ENCODE data around the gene KIF15.

KIF15 gene

GRCh38 chr3:44782891-44783290 is 21.3 kb downstream of the KIF15 start:
- Histone ChIP-seq H3K9me3 (ENCODE audit: insufficient read depth, low read length, severe bottlenecking) (no peaks in the 10 kb centered on the region), H4K20me1 (ENCODE audit: insufficient read depth, low read length) (no peaks in the 10 kb centered on the region; the same call in 1 of the 2 replicates), H3K4me3 (ENCODE audit: low read depth in 1 of 2, low read length in 2 of 2) (no peak overlapping the region), H3K9ac (ENCODE audit: low read depth, low read length) (no peak overlapping the region), H3K27ac (ENCODE audit: low read length) (no peak overlapping the region), H3K36me3 (ENCODE audit: insufficient read depth, low read length) (peaks cover 93% of the 10 kb centered on the region), H3K79me2 (ENCODE audit: insufficient read depth, low read length) (peaks cover 27% of the 10 kb centered on the region), H3K27me3 (ENCODE audit: insufficient read depth, low read length, poor library complexity) (no peaks in the 10 kb centered on the region), H3K4me1 (ENCODE audit: insufficient read depth, low read length) (no peaks in the 10 kb centered on the region), H3K4me2 (ENCODE audit: insufficient read depth, low read length) (no peak overlapping the region), H2AFZ (ENCODE audit: low read depth, low read length) (no peak overlapping the region)
- DNase-seq (no peak), ATAC-seq (ENCODE audit: insufficient read depth, low read depth) (no peak)
- TF ChIP-seq CTCF (IDR thresholded peaks at IDR 0.05; ENCODE audit: borderline replicate concordance, extremely low read depth, low read length, poor library complexity, severe bottlenecking) (no peak), EZH2 (IDR thresholded peaks at IDR 0.05; ENCODE audit: borderline replicate concordance, low read depth, low read length, severe bottlenecking) (no peak)

- no peak overlapping the region for H2AFZ ChIP-seq (ENCODE audit: low read depth, low read length)
- H3K4me1 ChIP-seq (ENCODE audit: insufficient read depth, low read length) = no peaks in the 10 kb centered on the region
- H3K36me3 ChIP-seq (ENCODE audit: insufficient read depth, low read length) = peaks cover 96% of the 10 kb centered on the region
- H3K27me3 ChIP-seq (ENCODE audit: insufficient read depth, low read length, poor library complexity) = no peaks in the 10 kb centered on the region
- DNase-seq = no peak
- no peak overlapping the region for H3K4me3 ChIP-seq (ENCODE audit: low read depth in 1 of 2, low read length in 2 of 2)
- H3K4me2 ChIP-seq (ENCODE audit: insufficient read depth, low read length) = no peak overlapping the region
- peaks cover 24% of the 10 kb centered on the region for H3K79me2 ChIP-seq (ENCODE audit: insufficient read depth, low read length)
- no peak overlapping the region for H3K9ac ChIP-seq (ENCODE audit: low read depth, low read length)
- TF ChIP-seq EZH2 (IDR thresholded peaks at IDR 0.05; ENCODE audit: borderline replicate concordance, low read depth, low read length, severe bottlenecking) = no peak
- no peak for TF ChIP-seq CTCF (IDR thresholded peaks at IDR 0.05; ENCODE audit: borderline replicate concordance, extremely low read depth, low read length, poor library complexity, severe bottlenecking)
- no peak for ATAC-seq (ENCODE audit: insufficient read depth, low read depth)
- H4K20me1 ChIP-seq (ENCODE audit: insufficient read depth, low read length) = no peaks in the 10 kb centered on the region; the same call in 1 of the 2 replicates
- H3K27ac ChIP-seq (ENCODE audit: low read length) = no peak overlapping the region
- no peaks in the 10 kb centered on the region for H3K9me3 ChIP-seq (ENCODE audit: insufficient read depth, low read length, severe bottlenecking)
Observed at GRCh38 chr3:44795197-44795596, 33.6 kb downstream of the KIF15 start.

GRCh38 chr3:44802011-44802410 is 40.4 kb downstream of the KIF15 start:
- no peak for DNase-seq
- H3K36me3 ChIP-seq (ENCODE audit: insufficient read depth, low read length) = peaks cover 95% of the 10 kb centered on the region

More at GRCh38 chr3:44802011-44802410, 40.4 kb downstream of the KIF15 start:
- Histone ChIP-seq H3K9ac (ENCODE audit: low read depth, low read length) (no peak overlapping the region), H3K4me2 (ENCODE audit: insufficient read depth, low read length) (no peak overlapping the region), H4K20me1 (ENCODE audit: insufficient read depth, low read length) (no peaks in the 10 kb centered on the region), H3K27ac (ENCODE audit: low read length) (no peak overlapping the region), H3K9me3 (ENCODE audit: insufficient read depth, low read length, severe bottlenecking) (no peaks in the 10 kb centered on the region), H3K4me3 (ENCODE audit: low read depth in 1 of 2, low read length in 2 of 2) (no peak overlapping the region), H3K79me2 (ENCODE audit: insufficient read depth, low read length) (no peaks in the 10 kb centered on the region), H2AFZ (ENCODE audit: low read depth, low read length) (no peak overlapping the region), H3K4me1 (ENCODE audit: insufficient read depth, low read length) (no peaks in the 10 kb centered on the region), H3K27me3 (ENCODE audit: insufficient read depth, low read length, poor library complexity) (no peaks in the 10 kb centered on the region)
- no peak for ATAC-seq (ENCODE audit: insufficient read depth, low read depth)
- TF ChIP-seq CTCF (IDR thresholded peaks at IDR 0.05; ENCODE audit: borderline replicate concordance, extremely low read depth, low read length, poor library complexity, severe bottlenecking) = no peak
- TF ChIP-seq EZH2 (IDR thresholded peaks at IDR 0.05; ENCODE audit: borderline replicate concordance, low read depth, low read length, severe bottlenecking) = no peak

All from DND-41 (cell line).